Femur (tissue), 1 donor: ENCODE results near the gene AQP2.

ENCODE experiments used
- DNase-seq: peaks from one replicate; pipeline ENCODE4 v3.0.0-alpha.2; 2017

Gene AQP2, protein sequence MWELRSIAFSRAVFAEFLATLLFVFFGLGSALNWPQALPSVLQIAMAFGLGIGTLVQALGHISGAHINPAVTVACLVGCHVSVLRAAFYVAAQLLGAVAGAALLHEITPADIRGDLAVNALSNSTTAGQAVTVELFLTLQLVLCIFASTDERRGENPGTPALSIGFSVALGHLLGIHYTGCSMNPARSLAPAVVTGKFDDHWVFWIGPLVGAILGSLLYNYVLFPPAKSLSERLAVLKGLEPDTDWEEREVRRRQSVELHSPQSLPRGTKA

DNA sequence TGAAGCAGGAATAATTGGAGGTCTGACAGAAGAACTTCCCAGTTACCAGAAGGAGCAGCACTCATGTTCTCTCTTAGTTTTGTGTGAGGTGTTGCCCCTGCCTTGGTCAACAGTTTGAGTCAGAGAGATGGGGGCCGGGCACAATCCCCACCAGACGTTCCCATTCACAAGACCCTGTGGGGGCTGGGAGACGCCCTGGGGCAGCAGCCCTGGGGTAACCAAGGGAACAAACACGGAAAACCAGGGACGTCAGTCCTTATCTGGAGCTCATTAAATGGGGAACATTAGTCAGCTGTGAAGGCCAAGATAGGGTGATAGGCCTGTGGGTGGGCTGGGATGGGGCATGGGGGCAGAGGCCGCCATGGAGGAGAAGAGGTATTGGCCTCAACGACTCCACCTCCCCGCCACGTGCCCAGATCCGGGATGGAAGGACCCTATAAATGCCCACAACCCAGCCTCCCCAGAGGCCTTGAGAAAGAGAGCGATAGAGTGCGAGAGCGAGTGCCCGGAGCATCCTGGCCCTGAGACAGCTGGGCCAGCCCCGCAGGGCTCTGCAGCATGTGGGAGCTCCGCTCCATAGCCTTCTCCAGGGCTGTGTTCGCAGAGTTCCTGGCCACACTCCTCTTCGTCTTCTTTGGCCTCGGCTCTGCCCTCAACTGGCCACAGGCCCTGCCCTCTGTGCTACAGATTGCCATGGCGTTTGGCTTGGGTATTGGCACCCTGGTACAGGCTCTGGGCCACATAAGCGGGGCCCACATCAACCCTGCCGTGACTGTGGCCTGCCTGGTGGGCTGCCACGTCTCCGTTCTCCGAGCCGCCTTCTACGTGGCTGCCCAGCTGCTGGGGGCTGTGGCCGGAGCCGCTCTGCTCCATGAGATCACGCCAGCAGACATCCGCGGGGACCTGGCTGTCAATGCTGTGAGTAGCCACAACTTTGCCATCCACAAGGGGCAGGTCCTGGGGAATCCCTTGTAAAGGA lies at the start of gene AQP2:
Gene AQP2, plus strand, starts transcription at position 465 of the 979 bp plus-strand sequence. Its CDS starts 94 bp downstream, at position 559.
- DNase-seq, result no peak

GRCh38 chr12:49901026-49901425 lies 49.5 kb upstream of the AQP2 start:
- no peak for DNase-seq

- DNase-seq, result no peak
These were observed 48.6 kb upstream of the AQP2 start for GRCh38 chr12:49901986-49902385.

DNA sequence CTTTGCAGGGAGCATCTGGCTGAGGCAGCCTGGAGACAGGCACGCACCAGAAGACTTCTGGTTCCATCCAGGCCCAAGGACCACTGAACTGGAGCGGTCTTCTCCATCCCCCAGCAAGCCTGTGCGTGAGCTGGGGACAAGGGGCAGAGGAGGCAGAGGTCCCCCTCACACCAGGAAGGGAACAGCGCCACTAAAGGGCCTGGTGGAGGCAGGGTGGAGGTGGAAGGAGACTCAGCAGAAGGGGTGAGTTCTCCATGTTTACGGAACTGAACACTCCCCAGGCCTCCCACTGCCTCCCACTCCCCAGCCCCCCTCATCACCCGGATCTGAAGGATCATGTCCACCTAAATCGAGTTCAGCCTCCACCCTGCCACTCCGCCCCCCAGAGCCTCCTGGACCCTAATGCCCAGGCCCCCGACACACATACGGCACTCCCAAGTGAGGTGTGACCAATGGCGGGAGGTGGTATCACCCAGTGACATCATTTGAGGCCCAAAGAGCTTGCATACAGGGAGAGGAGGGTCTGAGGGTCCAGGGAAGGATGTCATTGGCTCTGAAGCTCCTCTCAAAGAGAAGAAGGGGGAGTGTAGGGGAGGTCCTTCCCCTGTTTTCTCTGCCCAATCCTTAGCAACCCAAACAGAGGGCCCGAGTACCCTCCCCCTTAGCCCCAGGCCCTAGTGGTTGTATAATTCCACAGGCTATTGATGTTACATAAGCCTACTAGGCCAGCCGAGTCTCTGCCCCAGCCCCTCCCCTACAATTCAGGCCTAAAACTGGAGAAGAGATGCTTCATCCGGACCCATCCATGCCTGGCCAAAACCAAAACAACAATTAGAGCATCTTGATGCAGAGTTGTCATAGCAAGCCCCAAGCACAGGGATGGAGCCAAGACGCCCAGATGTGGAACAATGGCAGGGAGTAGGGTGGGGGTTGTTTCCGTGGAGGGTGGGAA lies 47.9 kb upstream of the AQP2 start:
- no peak for DNase-seq

- DNase-seq, result no peak
These were observed 47.2 kb upstream of the AQP2 start for GRCh38 chr12:49903351-49903699.

DNA sequence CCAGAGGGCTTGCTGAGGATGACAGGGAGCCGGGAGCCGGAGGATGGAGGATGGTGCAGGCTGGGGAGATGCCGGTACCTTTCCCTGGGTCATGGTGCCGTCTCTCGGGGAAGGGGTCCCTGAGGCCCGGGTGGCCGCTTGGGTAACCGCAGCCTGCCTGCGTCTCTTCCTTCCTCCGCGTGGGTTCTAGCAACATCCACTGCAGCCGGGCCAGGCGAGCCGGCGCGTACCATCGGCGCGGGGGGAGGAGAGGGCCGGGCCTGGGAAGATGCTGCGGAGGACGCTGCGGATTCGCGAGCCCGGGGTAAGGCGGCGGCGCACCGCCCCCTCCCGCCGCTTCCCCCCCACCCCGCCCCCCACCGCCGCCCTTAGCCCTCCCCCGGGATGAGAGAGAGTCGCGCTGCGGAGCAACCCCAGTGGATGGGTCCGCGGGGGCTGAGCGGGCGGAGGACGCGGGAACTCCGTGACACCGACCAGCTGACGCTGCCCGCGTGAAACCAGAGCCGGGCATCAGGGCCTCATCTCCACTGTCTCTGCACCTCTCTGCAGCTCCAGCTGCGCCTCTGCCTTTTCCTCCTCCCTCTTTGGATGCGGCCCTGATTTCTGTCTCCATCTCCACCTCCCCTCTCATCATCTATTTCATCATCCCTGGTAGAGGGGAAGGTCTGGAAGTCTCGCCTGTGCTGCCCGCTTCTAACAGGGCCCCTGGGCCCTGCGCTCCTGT lies 46.7 kb upstream of the AQP2 start, which contains the start of gene FAIM2:
Gene FAIM2, minus strand, starts transcription at position 201 of the 724 bp plus-strand sequence. Its CDS starts 108 bp downstream, at position 93.
- DNase-seq, result peak; percentile 77

DNA sequence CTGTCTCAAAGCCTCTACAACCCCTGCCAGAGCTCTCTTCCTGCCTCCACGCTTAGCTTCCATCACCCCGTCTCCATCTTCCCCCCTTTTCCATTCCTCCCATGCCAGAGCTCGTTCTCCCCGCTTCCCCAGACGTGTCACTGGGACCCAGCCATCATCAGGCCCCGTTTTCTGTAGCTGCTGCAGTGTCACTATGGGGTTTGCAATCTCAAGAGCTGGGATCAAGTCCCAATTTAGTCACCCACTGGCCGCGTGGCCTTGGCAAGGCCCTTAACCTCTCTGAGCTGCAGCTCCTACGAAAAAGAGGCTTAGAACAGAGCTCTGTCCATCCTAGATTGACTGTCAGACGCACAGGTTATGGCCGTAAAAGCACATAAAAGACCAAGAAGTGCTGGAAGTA lies 45.9 kb upstream of the AQP2 start:
- no peak for DNase-seq

DNA sequence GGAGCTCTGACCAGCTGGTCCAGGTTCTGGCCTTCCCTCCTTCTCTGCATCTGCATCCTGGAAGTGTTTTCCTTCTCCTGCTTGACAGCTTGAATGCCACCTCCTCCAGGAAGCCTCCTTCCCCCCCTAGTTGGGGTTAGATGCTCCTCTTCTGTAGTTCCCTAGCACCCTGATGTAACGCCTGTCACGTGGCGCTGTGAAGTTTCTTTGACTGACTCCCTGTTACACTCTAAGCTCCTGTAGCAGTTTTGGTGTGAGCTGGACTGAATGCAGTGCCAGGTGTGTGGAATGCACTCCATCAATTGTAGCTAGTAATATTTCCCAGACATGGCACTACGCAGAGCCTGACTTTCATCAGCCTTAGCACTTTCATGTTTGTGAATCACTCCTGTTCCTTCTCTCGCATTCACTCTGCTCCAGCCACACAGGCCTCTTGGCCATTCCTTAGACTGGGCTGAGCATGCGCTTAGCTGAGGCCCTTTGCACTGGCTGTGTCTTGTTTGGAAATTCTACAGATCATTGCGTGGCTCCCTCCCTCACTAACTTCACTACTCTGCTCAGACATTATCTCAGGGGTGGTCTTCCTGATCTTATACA lies 44.7 kb upstream of the AQP2 start:
- DNase-seq, result no peak

DNA sequence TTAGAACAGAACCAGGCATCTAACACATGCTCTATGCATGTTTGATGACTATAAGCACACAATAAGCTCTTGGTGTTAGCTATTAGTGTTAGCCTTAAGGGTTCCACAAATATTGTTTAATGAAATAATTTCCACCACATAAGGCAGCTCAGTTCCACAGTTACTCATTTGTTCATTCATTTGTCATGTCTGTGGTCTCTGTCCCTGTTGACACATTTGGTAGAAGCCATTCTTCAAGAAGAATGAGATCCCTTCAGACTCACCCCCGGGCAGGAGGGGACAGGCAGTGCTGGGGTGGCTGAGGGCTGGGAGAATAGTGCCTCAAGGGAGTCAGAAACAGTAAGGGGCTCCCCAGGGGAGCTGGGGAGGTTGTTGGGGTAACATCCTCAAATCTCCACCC lies 43.2 kb upstream of the AQP2 start:
- no peak for DNase-seq

GRCh38 chr12:49909356-49909755 lies 41.2 kb upstream of the AQP2 start:
- DNase-seq, result no peak

GRCh38 chr12:49909826-49910225 lies 40.7 kb upstream of the AQP2 start:
- peak; percentile 49 for DNase-seq

DNA sequence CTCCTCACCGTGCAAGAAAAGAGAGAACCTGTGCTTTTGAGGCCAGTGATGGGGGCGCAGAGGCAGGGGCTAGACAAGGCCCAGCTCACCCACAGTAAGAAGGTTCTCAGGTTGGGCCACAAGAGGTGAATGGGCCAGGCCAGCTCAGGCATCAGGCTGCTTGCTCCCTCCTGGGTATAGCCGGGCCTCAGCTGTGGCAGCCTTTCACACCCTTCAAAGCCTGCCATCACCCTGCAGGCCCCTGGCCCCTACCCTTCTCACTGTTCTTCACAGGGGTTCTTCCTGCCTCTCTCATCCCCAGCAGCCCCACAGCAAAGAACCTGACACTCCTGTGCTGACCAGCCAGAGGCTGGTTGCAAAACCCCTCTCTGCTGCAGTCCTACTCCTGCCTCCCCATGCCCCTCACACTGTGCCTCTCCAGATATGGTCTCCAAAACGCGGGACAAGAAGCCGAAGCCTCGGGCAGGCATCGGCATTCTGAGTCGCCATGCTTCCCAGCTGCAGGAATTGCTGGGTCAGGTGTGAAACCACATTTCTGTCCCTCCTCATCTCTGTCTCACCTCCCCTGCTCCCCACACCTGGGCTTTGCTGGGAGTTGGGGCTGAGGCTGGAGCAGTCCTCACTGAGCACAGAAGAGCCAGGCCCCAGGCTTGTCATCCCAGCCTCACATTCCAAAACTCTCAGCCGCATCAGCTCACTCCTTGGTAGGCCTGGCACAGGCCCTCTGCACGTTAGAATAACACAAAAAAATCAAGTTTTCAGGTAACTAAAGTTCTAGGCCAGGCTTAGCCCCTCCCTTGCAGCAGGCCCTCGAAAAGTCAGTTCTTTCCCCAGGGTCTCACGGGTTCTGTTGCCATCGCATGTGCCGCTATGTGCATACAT lies 40.0 kb upstream of the AQP2 start:
- DNase-seq, result no peak

DNA sequence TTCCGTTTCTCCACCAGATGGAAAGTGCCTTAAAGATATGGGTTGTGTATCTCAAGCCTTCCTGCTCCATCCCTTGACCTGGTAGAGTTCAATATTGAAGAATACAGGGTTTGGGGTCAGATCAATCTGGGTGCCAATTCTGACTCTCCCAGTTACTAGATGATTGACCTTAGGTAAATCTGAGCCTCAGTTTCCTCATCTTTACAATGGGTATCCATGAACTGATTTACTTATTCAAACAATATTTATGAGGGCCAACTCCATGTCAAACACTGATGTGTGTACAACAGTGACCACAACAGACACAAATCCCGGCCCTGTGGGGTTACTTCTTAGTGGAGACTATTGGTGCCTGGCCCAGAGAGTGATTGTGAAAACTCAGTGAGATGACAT lies 39.3 kb upstream of the AQP2 start:
- no peak for DNase-seq

DNA sequence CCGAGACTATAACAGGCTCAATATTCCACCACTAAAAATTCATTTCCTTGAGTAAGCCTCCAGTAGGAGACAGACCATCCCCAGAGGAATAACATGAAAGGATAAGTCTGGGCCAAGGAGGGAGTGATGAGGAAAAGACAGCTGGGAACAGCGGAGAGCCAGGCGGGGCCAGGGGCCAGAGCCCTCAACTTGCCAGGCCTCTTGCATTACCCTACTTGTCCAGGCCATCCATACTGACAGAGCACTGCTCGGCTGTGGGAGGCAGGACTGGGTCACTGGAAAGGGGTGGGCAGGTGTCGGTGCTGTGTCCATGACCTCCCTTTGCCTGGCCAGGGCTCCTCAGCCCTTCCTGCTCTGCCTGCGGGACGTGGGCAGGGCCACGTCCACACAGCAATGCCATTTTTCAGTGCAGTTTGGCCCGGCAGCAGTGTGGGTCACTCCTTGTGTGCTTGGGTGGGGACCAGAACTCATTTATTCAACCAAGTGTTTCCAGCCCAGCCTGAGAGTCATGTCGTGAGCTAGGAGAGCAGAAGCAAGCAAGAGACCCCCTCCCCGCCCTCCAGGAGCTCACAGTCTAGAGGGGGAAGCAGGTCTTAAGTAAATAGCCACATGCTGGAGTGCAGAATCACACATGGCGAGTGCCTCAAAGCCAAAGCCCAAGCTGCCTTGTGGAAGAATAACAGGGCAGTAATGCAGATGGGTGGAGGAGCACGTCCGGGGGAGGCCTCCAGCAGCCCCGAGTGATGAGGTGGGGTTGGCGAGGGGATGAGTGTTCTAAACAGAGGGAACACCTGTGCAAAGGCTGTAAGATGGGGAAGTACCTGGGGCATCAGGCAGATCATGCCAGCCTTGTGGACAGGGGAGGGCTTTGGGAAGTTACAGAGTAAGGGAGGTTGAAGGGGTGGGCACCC lies 37.9 kb upstream of the AQP2 start:
- no peak for DNase-seq

GRCh38 chr12:49916129-49916919 lies 34.2 kb upstream of the AQP2 start:
- no peak for DNase-seq

- DNase-seq, result no peak
These were observed 33.3 kb upstream of the AQP2 start for GRCh38 chr12:49917166-49917787.

DNA sequence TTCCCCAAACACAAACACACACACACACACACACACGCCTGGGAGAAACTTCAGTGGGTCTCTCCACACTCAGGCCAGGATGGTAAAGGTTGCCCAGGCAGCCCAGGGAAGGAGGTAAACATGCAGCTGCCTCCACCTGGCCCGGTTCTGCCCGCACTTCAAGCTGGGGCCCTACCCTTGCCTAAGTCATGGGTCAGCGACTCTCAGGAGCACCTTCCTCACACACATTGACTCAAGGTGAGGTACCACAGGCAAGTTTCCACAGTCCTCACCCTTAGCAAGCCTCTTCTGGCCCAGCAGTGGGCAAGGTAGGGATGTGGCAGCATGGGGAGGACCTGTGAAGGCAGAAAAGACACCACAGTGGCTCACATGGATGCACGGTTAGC lies 32.8 kb upstream of the AQP2 start:
- no peak for DNase-seq

- DNase-seq, result no peak
These were observed 30.2 kb upstream of the AQP2 start for GRCh38 chr12:49920241-49920914.
